Esophagus muscularis mucosa (tissue), 3 donors: ENCODE data around the gene CTIF.

Experiments
- CTCF ChIP-seq, 3 experiments: fragments of 200-600 bp in 2 of 3; fragments of 450-650 bp in 1 of 3; sonication (generic) in 2 of 3; IDR thresholded peaks; one replicate each; pipeline ENCODE4 v1.5.1; 2017 to 2019; ENCODE audit warnings: antibody characterized with exemption in 3 of 3, mild to moderate bottlenecking in 2 of 3, moderate library complexity in 1 of 3
- POLR2A ChIP-seq: fragments of 450-650 bp; IDR thresholded peaks from one replicate; pipeline ENCODE4 v1.6.1; 2017; ENCODE audit warnings: antibody characterized with exemption, moderate library complexity, mild to moderate bottlenecking, low read depth
- POLR2AphosphoS5 ChIP-seq, 2 donors: sonication (generic); formaldehyde crosslinking; IDR thresholded peaks; one replicate each; pipeline ENCODE4 v1.6.1; 2017; ENCODE audit warnings: antibody characterized with exemption in 2 of 2

DNA sequence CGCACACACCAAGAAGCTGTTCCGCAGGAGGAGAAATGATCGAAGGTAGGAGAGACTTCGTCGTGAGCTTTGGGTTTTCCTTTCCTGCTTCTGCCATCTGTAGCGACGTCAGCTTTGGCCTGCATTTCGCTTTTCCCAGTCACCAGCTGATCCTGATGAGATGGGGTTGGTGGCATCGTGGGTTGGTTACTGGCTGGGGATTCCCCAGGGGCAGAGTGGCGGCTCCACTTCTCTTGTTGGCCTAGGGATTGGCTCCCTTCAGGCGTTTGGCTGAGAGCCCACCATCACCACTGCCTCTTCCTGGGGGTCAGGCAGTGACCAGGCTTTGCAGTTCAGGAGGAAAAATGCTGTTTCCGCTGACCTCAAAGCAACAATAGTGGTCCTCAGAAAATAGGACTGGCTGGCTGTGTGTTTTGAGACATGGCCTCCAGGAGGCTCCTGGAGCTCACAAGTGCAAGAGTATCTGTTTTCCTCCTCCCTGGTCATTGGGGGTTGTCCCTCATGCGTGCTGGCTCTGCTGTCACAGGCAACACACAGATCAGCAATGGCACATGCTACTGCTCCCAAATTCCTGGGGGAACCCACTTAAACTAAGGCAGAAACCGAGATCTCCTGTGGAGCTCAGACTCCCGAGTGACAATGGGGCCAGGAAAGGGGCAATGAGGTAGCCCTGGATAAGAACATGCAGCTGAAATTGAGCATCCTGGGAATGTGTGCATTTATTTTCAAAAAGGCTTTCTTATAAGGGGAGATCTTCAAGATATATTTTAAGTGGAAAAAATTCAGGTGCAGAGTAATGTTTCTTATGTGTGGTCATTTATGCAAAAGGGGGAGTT lies 173.0 kb downstream of the CTIF start:
- peak; percentile 31 to 44 (median 40) for TF ChIP-seq CTCF (IDR thresholded peaks at IDR 0.05)
- no peak for TF ChIP-seq POLR2AphosphoS5 (IDR thresholded peaks at IDR 0.05)
- no peak for TF ChIP-seq POLR2A
